Activated CD8-positive, alpha-beta T cell treated with anti-CD3 and anti-CD28 coated beads for 36 hours (primary cell): ENCODE results near the gene SINHCAF. TPM values are rescaled to one million over a fixed set of nuclear protein-coding genes. Genes with fewer than 3 reads are reported as not detected.
A peak's percentile ranks its signal among the peaks of the same experiment; 100 is the strongest.

ENCODE experiments used
- ATAC-seq: fragments of 200-7000 bp; cut with Tn5 transposase; one replicate; pipeline ENCODE4 v1.10.0; 2021; ENCODE audit warnings: mild to moderate bottlenecking, moderate library complexity
- CTCF ChIA-PET: fragments of 350-600 bp; sonication (Branson Sonifier 250); formaldehyde crosslinking; loops from one replicate; lab custom pipeline; 2021; ENCODE audit warnings: antibody characterized with exemption; lab: Charles Lee
- POLR2A ChIA-PET: fragments of 350-600 bp; sonication (Branson Sonifier 250); formaldehyde crosslinking; loops from one replicate; lab custom pipeline; 2021; ENCODE audit warnings: antibody characterized with exemption; lab: Charles Lee
- DNase-seq: peaks from one replicate; pipeline ENCODE4 v3.0.0-alpha.2; 2020
- H3K27ac Mint-ChIP-seq: one replicate; pipeline ENCODE4 v1.8.0; 2021; ENCODE audit warnings: mild to moderate bottlenecking, mixed read lengths
- H3K27me3 Mint-ChIP-seq: one replicate; pipeline ENCODE4 v1.8.0; 2021; ENCODE audit warnings: mixed read lengths
- H3K36me3 Mint-ChIP-seq: one replicate; pipeline ENCODE4 v1.8.0; 2021; ENCODE audit warnings: low read depth, mixed read lengths
- H3K4me1 Mint-ChIP-seq: one replicate; pipeline ENCODE4 v1.8.0; 2021; ENCODE audit warnings: low read depth, mixed read lengths
- H3K4me3 Mint-ChIP-seq: one replicate; pipeline ENCODE4 v1.8.0; 2021; ENCODE audit warnings: mild to moderate bottlenecking, moderate library complexity, mixed read lengths
- H3K9me3 Mint-ChIP-seq: one replicate; pipeline ENCODE4 v1.8.0; 2021; ENCODE audit warnings: mixed read lengths
- CTCF ChIP-seq: fragments of 200-600 bp; IDR thresholded peaks from one replicate; pipeline ENCODE4 v1.8.0; 2022; ENCODE audit warnings: antibody characterized with exemption, mild to moderate bottlenecking
- intact Hi-C: fragments of 100-400 bp; cut with micrococcal nuclease; formaldehyde crosslinking; loops from one replicate; pipeline ENCODE4 v1.10.0; 2022
- total RNA-seq, 2 experiments: library from RNA; stranded (reverse); gene quantifications; one replicate each; pipeline ENCODE4 v1.2.3, GENCODE V29; 2021

Gene SINHCAF
- total RNA-seq, 2 experiments from 2014 or later: 171 to 184 TPM

GRCh38 chr12:31310488-31310887 lies 15.5 kb downstream of the SINHCAF start:
- no peak for ATAC-seq
- CTCF ChIA-PET: no interaction called here

GRCh38 chr12:31309279-31309678 lies 16.7 kb downstream of the SINHCAF start:
- Mint-ChIP-seq H3K4me3 (no peak overlapping the region), H3K4me1 (peaks cover 68% of the 10 kb centered on the region), H3K36me3 (peaks cover 74% of the 10 kb centered on the region), H3K27ac (no peak overlapping the region), H3K9me3 (no peaks in the 10 kb centered on the region), H3K27me3 (no peaks in the 10 kb centered on the region)
- ATAC-seq (no peak), DNase-seq (no peak)
- TF ChIP-seq CTCF: no peak
- POLR2A ChIA-PET: interaction anchor here (0.7 kb wide), 1 partner anchor 8 kb away, joined by 3 read pairs; no protein-coding TSS in a partner anchor
- CTCF ChIA-PET: no interaction called here
- intact Hi-C loops: no loop called here

More at GRCh38 chr12:31310488-31310887, 15.5 kb downstream of the SINHCAF start:
- Mint-ChIP-seq H3K4me3 (no peak overlapping the region), H3K36me3 (peaks cover 70% of the 10 kb centered on the region), H3K4me1 (peaks cover 68% of the 10 kb centered on the region), H3K27me3 (no peaks in the 10 kb centered on the region), H3K9me3 (no peaks in the 10 kb centered on the region), H3K27ac (no peak overlapping the region)
- intact Hi-C loops: no loop called here
- TF ChIP-seq CTCF: no peak
- POLR2A ChIA-PET: interaction anchor here (0.6 to 1.1 kb wide), 3 partner anchors 9 to 23 kb away, joined by 3 to 4 read pairs (median 3); no protein-coding TSS in a partner anchor
- DNase-seq: no peak

- DNase-seq (no peak), ATAC-seq (no peak)
- POLR2A ChIA-PET: interaction anchor here (1.0 kb wide), 1 partner anchor 8 kb away, joined by 3 read pairs; no protein-coding TSS in a partner anchor
- Mint-ChIP-seq H3K27ac (no peak overlapping the region), H3K4me3 (no peak overlapping the region), H3K36me3 (peaks cover 79% of the 10 kb centered on the region), H3K9me3 (no peaks in the 10 kb centered on the region), H3K4me1 (peaks cover 72% of the 10 kb centered on the region), H3K27me3 (no peaks in the 10 kb centered on the region)
- intact Hi-C loops: no loop called here
- no peak for TF ChIP-seq CTCF
- CTCF ChIA-PET: interaction anchor here (1.3 kb wide), 1 partner anchor 36 kb away, joined by 6 read pairs; no protein-coding TSS in a partner anchor
Measured at GRCh38 chr12:31308116-31308515, 17.8 kb downstream of the SINHCAF start.

- H3K27ac Mint-ChIP-seq: no peak overlapping the region
- intact Hi-C loops: no loop called here
- no peak overlapping the region for H3K4me3 Mint-ChIP-seq
- TF ChIP-seq CTCF: no peak
- no peaks in the 10 kb centered on the region for H3K9me3 Mint-ChIP-seq
- peaks cover 69% of the 10 kb centered on the region for H3K4me1 Mint-ChIP-seq
- H3K36me3 Mint-ChIP-seq: peaks cover 77% of the 10 kb centered on the region
- no peaks in the 10 kb centered on the region for H3K27me3 Mint-ChIP-seq
- ChIA-PET CTCF (interaction anchor here (0.9 to 1.4 kb wide), 2 partner anchors 34 to 35 kb away, joined by 3 to 4 read pairs; no protein-coding TSS in a partner anchor), POLR2A (no interaction called here)
- no peak for ATAC-seq
- no peak for DNase-seq
Measured at GRCh38 chr12:31306866-31307265, 19.1 kb downstream of the SINHCAF start.

- POLR2A ChIA-PET: no interaction called here
- H3K27me3 Mint-ChIP-seq: no peaks in the 10 kb centered on the region
- DNase-seq (no peak), ATAC-seq (no peak)
- no peaks in the 10 kb centered on the region for H3K9me3 Mint-ChIP-seq
- peak overlapping the region; percentile 21 for H3K27ac Mint-ChIP-seq
- H3K4me3 Mint-ChIP-seq: no peak overlapping the region
- TF ChIP-seq CTCF: no peak
- peaks cover 76% of the 10 kb centered on the region for H3K36me3 Mint-ChIP-seq
- intact Hi-C loops: no loop called here
- CTCF ChIA-PET: no interaction called here
- H3K4me1 Mint-ChIP-seq: peaks cover 76% of the 10 kb centered on the region
Measured at GRCh38 chr12:31303466-31303865, 22.5 kb downstream of the SINHCAF start.
